Neural progenitor cell (in vitro differentiated cells): ENCODE data around the gene OR2M2.

Experiments used
- EZH2 ChIP-seq: fragments of 200-600 bp; sonication (generic); IDR thresholded peaks from 2 replicates; pipeline ENCODE4 v1.6.1; 2017; ENCODE audit warnings: antibody characterized with exemption, mild to moderate bottlenecking, moderate library complexity
- EZH2phosphoT487 ChIP-seq: fragments of 200-600 bp; sonication (generic); IDR thresholded peaks from 2 replicates; pipeline ENCODE4 v1.6.1; 2017; ENCODE audit warnings: antibody characterized with exemption
- TF ChIP-seq, protein P1 (sequence below): fragments of 200-600 bp; sonication (generic); IDR thresholded peaks from 2 replicates; pipeline ENCODE4 v1.5.1; 2017; ENCODE audit warnings: antibody characterized with exemption, mild to moderate bottlenecking

DNA sequence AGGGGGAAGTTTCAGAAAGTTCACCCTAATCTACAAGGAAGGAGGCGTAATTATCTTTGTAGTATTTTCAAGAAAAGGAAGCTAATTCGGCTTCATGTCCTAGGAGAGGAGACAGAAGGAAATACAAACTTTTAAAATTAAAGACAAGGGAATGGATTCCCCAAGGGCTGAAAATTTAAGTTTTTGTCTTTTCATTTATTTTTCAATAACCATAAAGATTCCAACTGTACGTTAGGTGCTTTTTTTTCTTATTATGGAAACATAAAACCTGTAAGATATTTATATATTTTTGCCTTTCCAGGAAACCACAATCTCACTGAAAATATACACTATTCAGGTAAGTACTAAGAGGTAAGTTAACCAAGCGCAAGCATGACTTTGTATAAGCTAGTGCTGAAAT is 22.3 kb downstream of the OR2M2 start, which contains the start of gene OR2M3:
- TF ChIP-seq, protein P1, sequence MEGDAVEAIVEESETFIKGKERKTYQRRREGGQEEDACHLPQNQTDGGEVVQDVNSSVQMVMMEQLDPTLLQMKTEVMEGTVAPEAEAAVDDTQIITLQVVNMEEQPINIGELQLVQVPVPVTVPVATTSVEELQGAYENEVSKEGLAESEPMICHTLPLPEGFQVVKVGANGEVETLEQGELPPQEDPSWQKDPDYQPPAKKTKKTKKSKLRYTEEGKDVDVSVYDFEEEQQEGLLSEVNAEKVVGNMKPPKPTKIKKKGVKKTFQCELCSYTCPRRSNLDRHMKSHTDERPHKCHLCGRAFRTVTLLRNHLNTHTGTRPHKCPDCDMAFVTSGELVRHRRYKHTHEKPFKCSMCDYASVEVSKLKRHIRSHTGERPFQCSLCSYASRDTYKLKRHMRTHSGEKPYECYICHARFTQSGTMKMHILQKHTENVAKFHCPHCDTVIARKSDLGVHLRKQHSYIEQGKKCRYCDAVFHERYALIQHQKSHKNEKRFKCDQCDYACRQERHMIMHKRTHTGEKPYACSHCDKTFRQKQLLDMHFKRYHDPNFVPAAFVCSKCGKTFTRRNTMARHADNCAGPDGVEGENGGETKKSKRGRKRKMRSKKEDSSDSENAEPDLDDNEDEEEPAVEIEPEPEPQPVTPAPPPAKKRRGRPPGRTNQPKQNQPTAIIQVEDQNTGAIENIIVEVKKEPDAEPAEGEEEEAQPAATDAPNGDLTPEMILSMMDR = no peak
- TF ChIP-seq EZH2phosphoT487 = no peak
- TF ChIP-seq EZH2 = no peak
